ENCODE data around the gene RNF213. TPM values are rescaled to one million over a fixed set of nuclear protein-coding genes. Genes with fewer than 3 reads are reported as not detected.

Gene RNF213
- total RNA-seq (ENCODE audit: low replicate concordance), result 47.3 and 57.0 TPM in 2 replicates
- long read RNA-seq, partial matches to known transcripts, result 17 of 18 reads
- long read RNA-seq, other reads (novel, unspliced or antisense), result 1 of 18 reads

DNA sequence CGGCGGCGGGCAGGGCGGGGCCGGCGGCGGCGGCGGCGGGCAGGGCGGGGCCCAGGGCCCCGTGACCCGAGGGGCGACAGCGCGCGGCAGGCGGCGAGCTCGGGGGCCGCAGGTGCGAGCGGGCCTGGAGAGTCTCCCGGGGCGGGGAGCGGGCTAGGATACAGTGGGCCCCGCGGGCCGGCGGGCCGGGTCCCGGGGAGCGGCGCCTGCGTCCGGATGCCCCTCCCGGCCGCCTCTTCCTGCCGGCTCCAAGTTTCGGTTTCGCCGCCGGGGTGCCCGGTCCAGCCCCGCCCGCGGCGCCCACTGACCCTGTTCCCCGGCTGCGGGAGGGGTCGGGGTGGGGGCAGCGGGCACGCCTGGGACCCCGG lies at the start of gene RNF213:
RNF213 (plus strand) TSS at position 62 of the 368 bp plus-strand sequence. CDS start 2,830 bp downstream, outside the sequence.
- no peak for TF ChIP-seq CTCF (conservative IDR thresholded peaks at IDR 0.05)
- peaks cover 11% of the 10 kb centered on the region for H3K4me1 Mint-ChIP-seq (ENCODE audit: unreplicated experiment)
- peak within 1 kb of the TSS; percentile 95 for H3K4me3 Mint-ChIP-seq
- no peaks in the 10 kb centered on the region for H3K27me3 Mint-ChIP-seq
- DNase-seq (ENCODE audit: extremely low spot score, unreplicated experiment), result no peak
- H3K36me3 Mint-ChIP-seq, result peaks cover 3% of the 10 kb centered on the region
- peak within 1 kb of the TSS; percentile 94 for H3K27ac Mint-ChIP-seq
- H3K9me3 Mint-ChIP-seq, result no peaks in the 10 kb centered on the region

DNA sequence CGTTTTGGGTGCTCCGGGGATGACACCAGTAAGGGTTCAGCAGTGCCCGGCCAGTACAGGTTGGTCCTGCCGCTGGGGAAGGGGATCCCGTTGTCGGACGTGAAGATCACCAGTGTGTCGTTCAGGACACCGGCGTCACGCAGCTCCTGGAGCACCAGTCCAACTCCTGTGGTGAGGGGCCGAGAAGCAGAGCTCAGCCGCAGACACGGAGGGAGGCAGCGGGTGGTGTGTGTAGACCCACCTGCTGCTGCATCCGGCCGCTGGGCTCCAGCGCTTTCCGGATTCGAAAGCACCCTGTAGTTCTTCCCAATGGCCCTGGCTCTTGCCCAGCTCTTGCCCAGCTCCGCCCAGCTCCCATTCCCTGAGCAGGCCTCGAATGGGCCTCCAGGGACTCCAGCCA lies 48.5 kb upstream of the RNF213 start:
- no peak overlapping the region for H3K4me3 Mint-ChIP-seq
- TF ChIP-seq CTCF (conservative IDR thresholded peaks at IDR 0.05), result no peak
- no peak for DNase-seq (ENCODE audit: extremely low spot score, unreplicated experiment)
- no peaks in the 10 kb centered on the region for H3K27me3 Mint-ChIP-seq
- H3K4me1 Mint-ChIP-seq (ENCODE audit: unreplicated experiment), result no peaks in the 10 kb centered on the region
- no peak overlapping the region for H3K27ac Mint-ChIP-seq
- no peaks in the 10 kb centered on the region for H3K9me3 Mint-ChIP-seq
- H3K36me3 Mint-ChIP-seq, result peaks cover 4% of the 10 kb centered on the region

GRCh38 chr17:80212511-80212910 lies 48.1 kb upstream of the RNF213 start:
- H3K4me1 Mint-ChIP-seq (ENCODE audit: unreplicated experiment), result no peaks in the 10 kb centered on the region
- no peak for DNase-seq (ENCODE audit: extremely low spot score, unreplicated experiment)
- no peak for TF ChIP-seq CTCF (conservative IDR thresholded peaks at IDR 0.05)
- H3K36me3 Mint-ChIP-seq, result peaks cover 7% of the 10 kb centered on the region
- no peaks in the 10 kb centered on the region for H3K9me3 Mint-ChIP-seq
- H3K4me3 Mint-ChIP-seq, result no peak overlapping the region
- H3K27me3 Mint-ChIP-seq, result no peaks in the 10 kb centered on the region
- no peak overlapping the region for H3K27ac Mint-ChIP-seq

DNA sequence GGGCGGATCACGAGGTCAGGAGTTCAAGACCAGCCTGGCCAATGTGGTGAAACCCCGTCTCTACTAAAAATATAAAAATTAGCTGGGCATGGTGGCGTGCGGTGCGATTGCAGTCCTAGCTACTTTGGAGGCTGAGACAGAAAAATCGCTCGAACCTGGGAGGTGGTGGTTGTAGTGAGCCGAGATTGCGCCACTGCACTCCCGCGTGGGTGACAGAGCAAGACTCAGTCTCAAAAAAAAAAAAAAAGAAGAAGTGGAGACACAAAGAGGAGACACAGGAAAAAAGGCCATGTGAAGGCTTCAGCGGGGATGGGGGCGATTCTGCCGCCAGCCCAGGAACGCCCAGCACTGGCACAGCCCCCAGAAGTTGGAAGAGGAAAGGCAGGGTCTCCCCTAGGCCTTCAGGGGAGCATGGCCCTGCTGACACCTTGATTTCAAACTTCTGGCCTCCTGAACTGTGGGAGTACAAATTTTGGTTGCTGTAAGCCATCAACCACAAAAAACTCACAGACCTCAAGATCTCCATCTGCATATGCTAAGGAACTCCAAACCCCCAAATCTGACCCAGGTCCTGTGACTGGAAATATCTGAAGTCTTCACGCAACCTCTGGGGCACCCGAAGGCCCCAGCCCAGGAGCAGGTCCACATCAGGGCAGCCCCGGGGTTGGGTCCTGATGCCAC lies 47.5 kb upstream of the RNF213 start:
- Mint-ChIP-seq H3K27me3 (no peaks in the 10 kb centered on the region), H3K4me3 (no peak overlapping the region), H3K9me3 (no peaks in the 10 kb centered on the region), H3K4me1 (ENCODE audit: unreplicated experiment) (no peaks in the 10 kb centered on the region), H3K36me3 (peaks cover 9% of the 10 kb centered on the region), H3K27ac (no peak overlapping the region)
- DNase-seq (ENCODE audit: extremely low spot score, unreplicated experiment), result no peak
- TF ChIP-seq CTCF (conservative IDR thresholded peaks at IDR 0.05), result no peak

GRCh38 chr17:80213643-80213975 lies 47.0 kb upstream of the RNF213 start:
- Mint-ChIP-seq H3K27ac (no peak overlapping the region), H3K27me3 (no peaks in the 10 kb centered on the region), H3K9me3 (no peaks in the 10 kb centered on the region), H3K36me3 (peaks cover 9% of the 10 kb centered on the region), H3K4me1 (ENCODE audit: unreplicated experiment) (peaks cover 2% of the 10 kb centered on the region), H3K4me3 (no peak overlapping the region)
- TF ChIP-seq CTCF (conservative IDR thresholded peaks at IDR 0.05), result no peak
- no peak for DNase-seq (ENCODE audit: extremely low spot score, unreplicated experiment)

All from type B pancreatic cell (in vitro differentiated cells).